ENCODE results near the gene TMEM259.

TMEM259 gene

GRCh38 chr19:991174-991931 lies 29.6 kb downstream of the TMEM259 start:
- no peak for DNase-seq (ENCODE audit: low read depth)
- TF ChIP-seq CTCF (IDR thresholded peaks at IDR 0.05; ENCODE audit: control insufficient read depth, extremely low read depth, insufficient read depth): no peak
- H3K4me3 ChIP-seq (ENCODE audit: low read depth, low read length): no peak overlapping the region

GRCh38 chr19:990746-991145 lies 30.2 kb downstream of the TMEM259 start:
- H3K4me3 ChIP-seq (ENCODE audit: low read depth, low read length): no peak overlapping the region
- no peak for TF ChIP-seq CTCF (IDR thresholded peaks at IDR 0.05; ENCODE audit: control insufficient read depth, extremely low read depth, insufficient read depth)
- DNase-seq (ENCODE audit: low read depth): no peak

GRCh38 chr19:990119-990571 lies 30.8 kb downstream of the TMEM259 start:
- H3K4me3 ChIP-seq (ENCODE audit: low read depth, low read length): no peak overlapping the region
- no peak for TF ChIP-seq CTCF (IDR thresholded peaks at IDR 0.05; ENCODE audit: control insufficient read depth, extremely low read depth, insufficient read depth)
- no peak for DNase-seq (ENCODE audit: low read depth)

GRCh38 chr19:989381-990081 lies 31.4 kb downstream of the TMEM259 start:
- DNase-seq (ENCODE audit: low read depth): no peak

GRCh38 chr19:988510-988909 lies 32.4 kb downstream of the TMEM259 start:
- no peak for TF ChIP-seq CTCF (IDR thresholded peaks at IDR 0.05; ENCODE audit: control insufficient read depth, extremely low read depth, insufficient read depth)
- no peak for DNase-seq (ENCODE audit: low read depth)
- H3K4me3 ChIP-seq (ENCODE audit: low read depth, low read length): no peak overlapping the region

More at GRCh38 chr19:989381-990081, 31.4 kb downstream of the TMEM259 start:
- 0 out of 2 replicates have a peak, but pooled peaks have one; percentile 13 for TF ChIP-seq CTCF (IDR thresholded peaks at IDR 0.05; ENCODE audit: control insufficient read depth, extremely low read depth, insufficient read depth)
- no peak overlapping the region for H3K4me3 ChIP-seq (ENCODE audit: low read depth, low read length)

- no peak for DNase-seq (ENCODE audit: low read depth)
- no peak for TF ChIP-seq CTCF (IDR thresholded peaks at IDR 0.05; ENCODE audit: control insufficient read depth, extremely low read depth, insufficient read depth)
Measured at GRCh38 chr19:988081-988480, 32.8 kb downstream of the TMEM259 start.

More at GRCh38 chr19:988081-988480, 32.8 kb downstream of the TMEM259 start:
- no peak overlapping the region for H3K4me3 ChIP-seq (ENCODE audit: low read depth, low read length)

All from LNCaP clone FGC (cell line).